Endothelial cell of umbilical vein (primary cell): Measurements from ENCODE around the gene FTSJ1. TPM values are rescaled to one million over a fixed set of nuclear protein-coding genes. Genes with fewer than 3 reads are reported as not detected.

ENCODE experiments used
- BruUV-seq: library from RNA; stranded (reverse); fragments of 400-500 nt; replicated peaks from 2 replicates; lab custom pipeline; 2021; lab: Mats Ljungman, UMichigan
- CTCF ChIA-PET: fragments of 300-600, 350-600 bp; sonication (Branson Sonifier 250); formaldehyde crosslinking; loops from one replicate; lab custom pipeline; 2021; ENCODE audit warnings: antibody characterized with exemption, inconsistent platforms; lab: Charles Lee
- POLR2A ChIA-PET: fragments of 300-600, 350-600 bp; sonication (Branson Sonifier 250); formaldehyde crosslinking; loops from one replicate; lab custom pipeline; 2021; ENCODE audit warnings: antibody characterized with exemption, inconsistent platforms; lab: Charles Lee
- DNase-seq: peaks from one replicate; pipeline ENCODE4 v3.0.0-alpha.2; 2011; ENCODE audit warnings: low read depth, low spot score
- FAIRE-seq: peaks from 2 replicates; lab custom pipeline; 2011; peaks lifted over from hg19 to GRCh38; lab: Jason Lieb, UNC
- H2AFZ ChIP-seq: 2 replicates; pipeline ENCODE4 v1.6.0; 2012; ENCODE audit warnings: low read depth, low read length, control low read depth, inconsistent platforms
- H3K27ac ChIP-seq: 2 replicates; pipeline ENCODE4 v1.5.1; 2011; ENCODE audit warnings: low read depth, mild to moderate bottlenecking, control low read depth, low read length, moderate library complexity; ENCODE audit not compliant: insufficient read depth
- H3K27me3 ChIP-seq, 2 experiments: 2 replicates each; pipeline versions ENCODE4 v1.6.0 to v1.6.1; 2011; ENCODE audit warnings: low read length in 2 of 2, mixed read lengths in 1 of 2; ENCODE audit not compliant: control insufficient read depth in 2 of 2, insufficient read depth in 2 of 2
- H3K36me3 ChIP-seq, 2 experiments: 2 replicates in 1 of 2; 3 replicates in 1 of 2; pipeline ENCODE4 v1.5.1; 2011; ENCODE audit warnings: low read length in 2 of 2, mild to moderate bottlenecking in 1 of 2, moderate library complexity in 1 of 2; ENCODE audit not compliant: control insufficient read depth in 2 of 2, insufficient read depth in 2 of 2; ENCODE audit errors: extremely low read depth in 1 of 2
- H3K4me1 ChIP-seq: 3 replicates; pipeline ENCODE4 v1.5.1; 2011; ENCODE audit warnings: mild to moderate bottlenecking, low read length; ENCODE audit not compliant: control insufficient read depth, insufficient read depth; ENCODE audit errors: extremely low read depth
- H3K4me2 ChIP-seq: 2 replicates; pipeline ENCODE4 v1.6.1; 2011; ENCODE audit warnings: low read length, control low read depth, mixed read lengths; ENCODE audit not compliant: insufficient read depth
- H3K4me3 ChIP-seq, 3 experiments: fragments of 200-600 bp in 1 of 3; sonication (generic), shearing (Covaris generic) in 1 of 3; replicated peaks in 1 of 3; 2 replicates each; pipeline ENCODE4 v1.5.1; 2011 to 2016; ENCODE audit warnings: control low read depth in 3 of 3, low read length in 3 of 3, mild to moderate bottlenecking in 2 of 3, inconsistent platforms in 1 of 3, low read depth in 1 of 3, moderate library complexity in 1 of 3; ENCODE audit not compliant: insufficient read depth in 1 of 3
- H3K79me2 ChIP-seq: 2 replicates; pipeline ENCODE4 v1.6.0; 2012; ENCODE audit warnings: low read length, inconsistent platforms; ENCODE audit not compliant: control insufficient read depth, insufficient read depth
- H3K9ac ChIP-seq: replicated peaks from 2 replicates; pipeline ENCODE3; 2011; ENCODE audit warnings: low read length, control low read depth; ENCODE audit not compliant: insufficient read depth; ENCODE audit errors: extremely low read depth
- H3K9me1 ChIP-seq: replicated peaks from 3 replicates; pipeline ENCODE4 v1.6.0; 2011; ENCODE audit warnings: mild to moderate bottlenecking, low read length; ENCODE audit not compliant: control insufficient read depth, insufficient read depth; ENCODE audit errors: extremely low read depth
- H3K9me3 ChIP-seq: replicated peaks from 2 replicates; pipeline ENCODE4 v1.5.1; 2012; ENCODE audit warnings: low read length, inconsistent platforms; ENCODE audit not compliant: control insufficient read depth, insufficient read depth
- H4K20me1 ChIP-seq: replicated peaks from 2 replicates; pipeline ENCODE3; 2011; ENCODE audit warnings: mild to moderate bottlenecking, low read length; ENCODE audit not compliant: control insufficient read depth, insufficient read depth; ENCODE audit errors: extremely low read depth
- CTCF ChIP-seq, 2 donors: IDR thresholded peaks; 1 replicate in 1 of 2; 2 replicates in 1 of 2; pipeline ENCODE4 v1.5.1; 2011; ENCODE audit warnings: low read length in 2 of 2, mild to moderate bottlenecking in 2 of 2, moderate library complexity in 2 of 2, control low read depth in 1 of 2, inconsistent platforms in 1 of 2, low read depth in 1 of 2; ENCODE audit not compliant: insufficient read depth in 1 of 2; ENCODE audit errors: extremely low read depth in 1 of 2
- EZH2 ChIP-seq: IDR thresholded peaks from 2 replicates; pipeline ENCODE4 v1.6.1; 2012; ENCODE audit warnings: borderline replicate concordance, low read depth, mild to moderate bottlenecking, moderate library complexity, low read length, inconsistent platforms; ENCODE audit not compliant: severe bottlenecking
- FOS ChIP-seq: IDR thresholded peaks from 2 replicates; pipeline ENCODE4 v1.6.1; 2011; ENCODE audit warnings: mild to moderate bottlenecking, low read length, moderate library complexity, borderline replicate concordance; ENCODE audit not compliant: insufficient read depth
- GATA2 ChIP-seq: IDR thresholded peaks from 2 replicates; pipeline ENCODE4 v1.7.0; 2011; ENCODE audit warnings: low read depth, mild to moderate bottlenecking, moderate library complexity, mixed read lengths, low read length; ENCODE audit not compliant: insufficient read length, insufficient read depth
- JUN ChIP-seq: IDR thresholded peaks from 2 replicates; pipeline ENCODE4 v1.6.1; 2011; ENCODE audit warnings: borderline replicate concordance, low read depth; ENCODE audit not compliant: insufficient read length, insufficient read depth
- MYC ChIP-seq: IDR thresholded peaks from one replicate; pipeline ENCODE4 v1.6.1; 2011; ENCODE audit warnings: mild to moderate bottlenecking, low read depth, low read length
- POLR2A ChIP-seq: IDR thresholded peaks from 2 replicates; pipeline ENCODE4 v1.6.1; 2012; ENCODE audit warnings: low read depth, mild to moderate bottlenecking, control low read depth, low read length
- POLR2AphosphoS5 ChIP-seq: IDR thresholded peaks from 2 replicates; pipeline ENCODE4 v1.6.1; 2012; ENCODE audit warnings: low read depth, mild to moderate bottlenecking, control low read depth, low read length, moderate library complexity; ENCODE audit not compliant: insufficient read depth
- dilution Hi-C: fragments of 300-500 bp; cut with MboI; formaldehyde crosslinking; loops from one replicate; pipeline ENCODE4 v1.15.0; 2019; ENCODE audit warnings: low sequenced_read_pairs; ENCODE audit not compliant: extremely low pct_ligation_motif_present
- intact Hi-C: fragments of 100-400 bp; cut with micrococcal nuclease; formaldehyde crosslinking; loops from one replicate; pipeline ENCODE4 v1.10.0; 2022
- polyA plus RNA-seq, 4 experiments: library from polyadenylated mRNA; depleted of rRNA in 3 of 4; stranded (reverse) in 3 of 4; unstranded in 1 of 4; fragments of >200 nt; gene quantifications; 2 replicates each; pipeline versions ENCODE4 v1.2.1 to v1.2.3, GENCODE V29; 2011 to 2012; ENCODE audit warnings: missing spikeins in 1 of 4
- total RNA-seq: library from RNA; stranded (reverse); gene quantifications from 2 replicates; pipeline ENCODE4 v1.2.3, GENCODE V29; 2021
- TF ChIP-seq, protein P1 (sequence below): IDR thresholded peaks from 2 replicates; pipeline ENCODE4 v1.6.1; 2011; ENCODE audit not compliant: insufficient read depth, insufficient read length

Gene FTSJ1
- total and polyA plus RNA-seq, 2 donors (not counting 3 experiments of a cell fraction or from before 2014, with no cell fraction given) = 59.9 to 63.9 TPM

DNA sequence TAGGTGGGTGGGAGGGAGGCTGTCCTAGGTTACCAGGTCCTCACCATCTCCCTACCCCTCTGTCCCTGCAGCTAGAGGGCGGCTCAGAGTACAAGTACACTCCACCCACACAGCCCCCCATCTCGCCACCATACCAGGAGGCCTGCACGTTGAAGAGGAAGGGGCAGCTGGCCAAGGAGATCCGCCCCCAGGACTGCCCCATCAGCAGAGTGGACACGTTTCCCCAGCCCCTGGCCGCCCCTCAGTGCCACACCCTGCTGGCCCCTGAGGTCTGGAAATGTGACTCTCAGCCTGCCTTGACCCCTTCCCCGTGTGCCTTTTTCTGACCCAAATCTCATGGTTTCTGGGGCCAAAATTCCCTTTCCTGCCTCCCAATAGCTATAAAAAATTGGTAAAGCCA lies 6.5 kb downstream of the FTSJ1 start:
- ChIA-PET POLR2A (no interaction called here), CTCF (no interaction called here)
- no peak overlapping the region for H2AFZ ChIP-seq
- no peaks in the 10 kb centered on the region for H4K20me1 ChIP-seq
- no peak overlapping the region for H3K27ac ChIP-seq
- no peak overlapping the region for H3K4me3 ChIP-seq
- no peaks in the 10 kb centered on the region for H3K9me1 ChIP-seq
- dilution Hi-C loops (no loop called here), intact Hi-C loops (no loop called here)
- H3K4me1 ChIP-seq = no peaks in the 10 kb centered on the region
- no peaks in the 10 kb centered on the region for H3K27me3 ChIP-seq
- H3K4me2 ChIP-seq = no peak overlapping the region
- no peak overlapping the region for H3K9ac ChIP-seq
- no peaks in the 10 kb centered on the region for H3K9me3 ChIP-seq
- no peak for TF ChIP-seq CTCF (IDR thresholded peaks at IDR 0.05; ENCODE audit: extremely low read depth in 1 of 2, insufficient read depth in 1 of 2, low read depth in 1 of 2, low read length in 2 of 2)
- no peak for TF ChIP-seq FOS
- no peak for TF ChIP-seq EZH2
- TF ChIP-seq GATA2 = no peak
- TF ChIP-seq POLR2AphosphoS5 = no peak
- TF ChIP-seq JUN = no peak
- no peak for TF ChIP-seq MYC
- TF ChIP-seq, protein P1, sequence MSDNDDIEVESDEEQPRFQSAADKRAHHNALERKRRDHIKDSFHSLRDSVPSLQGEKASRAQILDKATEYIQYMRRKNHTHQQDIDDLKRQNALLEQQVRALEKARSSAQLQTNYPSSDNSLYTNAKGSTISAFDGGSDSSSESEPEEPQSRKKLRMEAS = no peak
- no peak for TF ChIP-seq POLR2A
- peaks cover 16% of the 10 kb centered on the region for H3K79me2 ChIP-seq
- peaks cover 0 to 9% of the 10 kb centered on the region in 2 experiments for H3K36me3 ChIP-seq
- DNase-seq (no peak), FAIRE-seq (no peak)
- no TSS peak for BruUV-seq
